22Rv1 (cell line): ENCODE results near the gene L2HGDH.

Experiments used
- H3K27ac ChIP-seq: fragments of 450-650 bp; 2 replicates; pipeline ENCODE4 v1.5.1; 2017
- CTCF ChIP-seq: fragments of 450-650 bp; IDR thresholded peaks from 2 replicates; pipeline ENCODE4 v1.5.1; 2017; ENCODE audit warnings: mild to moderate bottlenecking
- ZFX ChIP-seq: fragments of 450-650 bp; IDR thresholded peaks from 2 replicates; pipeline ENCODE4 v1.6.1; 2017; ENCODE audit warnings: antibody characterized with exemption, borderline replicate concordance

The L2HGDH gene

GRCh38 chr14:50191499-50191898, 120.5 kb downstream of the L2HGDH start:
- no peak overlapping the region for H3K27ac ChIP-seq
- TF ChIP-seq ZFX (no peak), CTCF (no peak)
